Brain pericyte (primary cell): ENCODE measurements around the gene EVL.
"Not testable (repeated sequence)": the region's sequence is repeated elsewhere in the genome, so short reads cannot be mapped to it uniquely, and the experiment has no call there.

ENCODE experiments used
- DNase-seq: peaks from one replicate; pipeline ENCODE4 v3.0.0-alpha.2; 2012; ENCODE audit warnings: low read depth, low spot score

EVL gene

DNA sequence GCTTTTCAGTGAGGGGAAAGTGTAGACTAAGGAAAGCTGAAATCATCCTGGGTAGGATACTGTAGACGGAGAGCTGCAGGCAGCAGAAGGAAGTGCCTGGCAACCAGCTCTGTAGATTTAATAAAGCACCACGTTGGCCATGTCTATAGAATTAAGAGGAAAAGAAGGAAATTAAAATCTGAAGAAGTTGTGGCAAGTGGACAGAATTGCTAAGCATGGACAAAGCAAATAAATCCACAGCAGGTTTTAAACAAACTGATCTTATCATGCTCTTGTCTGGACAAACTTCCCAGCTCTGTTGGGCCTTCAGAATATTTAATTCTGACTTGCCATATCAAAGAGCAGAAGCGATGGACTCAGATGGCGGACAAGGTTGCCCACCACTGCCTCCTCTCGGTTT lies 27.2 kb upstream of the EVL start:
- DNase-seq, result no peak

DNA sequence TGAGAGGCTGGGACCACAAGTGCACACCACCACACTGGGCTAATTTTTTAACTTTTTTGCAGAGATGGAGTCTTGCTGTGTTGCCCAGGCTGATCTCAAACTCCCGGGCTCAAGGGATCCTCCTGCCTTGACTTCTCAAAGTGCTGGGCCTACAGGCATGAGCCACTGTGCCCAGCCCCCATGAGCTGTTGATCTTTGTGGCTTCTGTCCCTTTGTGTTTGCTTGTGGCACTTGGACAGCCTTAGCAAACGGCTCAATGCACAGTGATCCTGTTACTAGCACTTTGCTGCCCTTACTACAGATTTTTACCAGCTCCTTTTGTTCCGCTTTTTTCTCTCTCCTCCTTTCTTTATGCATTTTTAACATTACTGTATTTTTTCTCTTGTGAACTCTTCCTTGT lies 25.3 kb upstream of the EVL start:
- DNase-seq, result no peak

DNA sequence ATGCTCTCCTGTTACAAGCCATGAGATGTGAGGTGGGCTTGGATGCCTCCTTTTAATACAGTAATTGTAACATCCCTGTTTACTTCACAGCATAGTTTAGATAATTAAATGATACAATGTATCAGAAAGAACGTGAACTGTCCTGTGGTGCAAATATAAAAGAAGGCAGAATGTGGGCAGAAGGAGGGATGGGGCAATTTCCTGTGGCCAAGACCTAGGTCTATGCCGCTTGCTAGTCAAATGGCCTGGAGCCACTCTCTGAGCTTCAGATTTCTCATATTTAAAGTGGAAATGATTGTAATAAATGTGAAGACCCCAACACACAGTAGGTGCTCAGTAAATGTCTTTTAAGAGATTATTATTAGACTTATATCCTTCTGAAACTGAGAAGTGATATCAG lies 24.0 kb upstream of the EVL start:
- DNase-seq, result no peak

DNA sequence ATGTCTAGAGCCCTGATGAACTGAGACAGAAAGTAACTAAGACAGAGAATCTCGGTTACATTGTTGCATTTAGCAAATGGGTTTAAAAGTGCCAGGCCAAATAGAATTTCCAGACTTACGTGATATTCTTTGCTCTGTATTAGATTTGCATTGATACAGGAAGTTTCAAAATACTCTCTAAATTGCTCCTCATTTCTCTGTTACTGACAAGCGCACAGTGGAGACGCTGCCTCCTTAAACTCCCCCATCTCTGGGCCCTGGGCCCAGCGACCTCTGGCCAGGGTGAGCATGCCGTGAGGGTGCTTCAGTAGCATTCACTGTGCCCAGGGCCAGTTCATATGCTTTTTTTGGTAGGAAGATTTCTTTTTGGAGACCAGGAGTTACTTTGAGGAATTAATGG lies 22.9 kb upstream of the EVL start:
- DNase-seq, result no peak

DNA sequence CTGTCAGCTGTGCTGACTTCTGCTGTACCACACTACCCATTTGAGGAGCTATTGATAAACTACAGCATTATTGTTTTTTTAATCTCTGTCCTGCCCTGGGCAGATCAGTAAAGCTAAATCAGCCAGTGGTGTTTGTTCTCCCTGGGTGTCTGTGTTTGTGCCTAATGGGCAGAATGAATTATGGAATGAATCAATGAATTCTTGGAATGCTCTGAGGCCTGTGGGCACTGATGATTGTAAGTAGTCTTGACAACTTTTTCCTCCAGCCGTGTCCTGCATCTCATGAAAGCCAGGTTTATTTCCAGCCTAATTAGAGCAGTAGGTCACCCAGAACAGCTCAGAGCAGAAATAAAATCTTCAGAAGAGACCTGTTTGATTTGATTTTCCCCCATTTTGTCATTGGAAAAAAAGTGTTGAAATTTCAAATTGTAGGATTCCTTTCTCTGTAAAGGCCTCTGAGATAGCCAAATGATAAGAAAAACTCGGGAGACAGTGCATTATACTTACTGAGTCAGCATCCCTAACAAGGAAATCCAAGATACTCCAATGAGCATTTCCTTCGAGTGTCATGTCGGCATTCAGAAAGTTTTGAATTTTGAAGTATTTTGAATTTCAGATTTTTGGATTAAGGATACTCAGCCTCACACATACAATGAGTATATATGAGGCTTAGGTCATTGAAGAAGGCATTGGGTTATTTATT lies 19.4 kb upstream of the EVL start:
- DNase-seq, result no peak

DNA sequence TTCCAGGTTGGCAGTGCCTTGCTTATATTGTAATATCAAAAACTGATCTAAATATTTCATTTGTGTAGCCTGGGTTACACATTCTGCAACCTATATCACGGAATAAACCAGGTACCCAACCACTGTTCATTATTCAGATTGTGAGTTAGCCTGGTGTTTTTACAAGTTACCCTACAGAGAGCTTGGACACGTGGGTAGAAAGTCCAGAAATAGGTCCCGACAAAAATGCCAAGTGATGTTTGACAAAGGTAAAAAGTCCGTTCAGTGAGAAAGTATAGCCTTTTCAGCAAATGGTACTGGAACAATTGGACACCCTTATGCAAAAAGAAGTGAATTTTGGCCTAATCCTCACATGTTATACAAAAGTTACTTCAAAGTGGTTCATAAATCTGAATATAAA lies 17.6 kb upstream of the EVL start:
- no peak for DNase-seq

DNA sequence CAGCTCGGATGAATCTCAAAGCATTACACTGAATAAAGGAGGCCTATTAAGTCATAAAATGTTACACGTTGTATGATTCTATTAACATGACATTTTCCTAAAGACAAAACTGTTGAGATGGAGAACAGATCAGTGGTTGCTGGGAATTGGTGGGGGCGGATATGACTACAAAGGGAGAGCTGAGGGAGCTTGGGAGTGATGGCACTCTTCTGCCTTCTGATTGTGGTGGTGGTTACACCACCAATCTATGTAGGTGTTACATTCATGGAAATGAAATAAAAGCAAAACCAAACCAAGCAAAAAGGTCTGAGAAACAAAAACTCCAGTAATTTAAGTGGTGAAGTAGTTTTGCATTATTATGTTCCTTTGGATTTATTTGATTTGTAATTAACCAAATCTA lies 16.4 kb upstream of the EVL start:
- no peak for DNase-seq

DNA sequence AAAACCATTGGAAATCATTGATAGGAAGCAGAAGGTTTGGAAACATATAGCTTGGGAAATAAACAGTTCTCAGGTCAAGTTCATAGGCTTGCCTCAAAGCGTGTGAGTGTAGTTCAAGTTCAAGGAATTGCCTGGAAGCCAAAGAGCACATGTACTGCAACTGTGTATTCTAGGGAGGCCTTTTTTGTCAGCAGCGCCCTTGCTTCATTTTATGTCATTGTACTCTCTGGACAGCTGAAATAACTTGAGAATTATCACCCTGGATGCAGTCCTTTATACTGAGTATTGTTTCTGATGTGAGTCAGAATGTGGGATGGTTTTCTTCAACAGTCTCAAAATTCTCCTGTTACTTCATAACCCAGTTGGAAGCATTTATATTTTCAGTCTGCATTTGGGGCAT lies 16.0 kb upstream of the EVL start:
- DNase-seq, result no peak

DNA sequence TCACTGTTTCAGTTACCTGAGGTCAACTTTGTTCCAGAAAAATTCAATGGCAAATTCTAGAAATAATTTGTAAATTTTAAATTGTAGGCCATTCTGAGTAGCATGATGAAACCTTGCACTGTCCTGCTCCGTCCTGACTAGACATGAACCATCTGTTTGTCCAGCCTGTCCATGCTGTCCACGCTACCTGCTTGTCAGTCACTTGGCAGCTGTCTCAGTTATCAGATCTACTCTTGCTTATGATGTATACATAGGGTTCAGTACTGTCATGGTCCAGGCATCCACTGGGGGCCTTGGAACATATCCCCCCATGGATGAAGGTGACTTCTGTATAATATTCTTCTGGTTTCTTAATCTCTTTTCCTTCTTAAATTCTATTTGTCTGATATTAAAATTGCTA lies 14.1 kb upstream of the EVL start:
- DNase-seq, result no peak

DNA sequence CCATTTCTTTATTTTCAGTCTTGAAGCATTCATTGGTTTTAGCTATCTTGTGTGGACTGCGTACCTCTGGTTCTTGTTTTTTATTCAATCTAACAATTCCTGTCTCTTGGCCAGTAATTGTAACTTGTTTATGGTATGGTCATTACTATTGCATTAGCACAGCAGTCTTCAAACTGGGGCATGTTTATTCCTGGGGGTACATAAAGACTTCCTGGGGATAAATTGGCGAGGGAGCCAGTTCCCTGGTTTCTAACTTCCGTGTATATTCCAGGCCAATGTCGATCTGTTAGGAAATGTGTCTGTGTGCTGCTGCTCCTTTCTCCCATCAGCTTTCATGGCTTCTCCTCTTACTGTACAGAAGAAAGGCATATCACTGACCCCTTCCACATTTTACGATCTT lies 13.7 kb upstream of the EVL start:
- DNase-seq, result no peak

DNA sequence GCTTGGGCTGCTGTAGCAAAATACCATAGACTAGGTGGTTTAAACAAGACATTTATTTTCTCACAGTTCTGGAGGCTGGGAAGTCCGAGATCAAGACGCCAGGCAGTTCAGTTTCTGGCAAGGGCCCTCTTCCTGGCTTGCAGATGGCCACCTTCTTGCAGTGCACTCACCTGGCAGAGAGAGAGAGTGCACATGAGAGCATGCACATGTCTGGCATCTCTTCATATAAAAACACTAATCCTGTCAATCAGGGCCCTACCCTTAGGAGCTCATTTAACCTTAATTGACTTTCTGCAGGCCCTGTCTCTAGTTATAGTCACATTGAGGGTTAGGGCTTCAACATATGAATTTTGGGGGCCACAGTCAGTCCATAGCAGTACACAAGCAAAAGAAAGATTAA lies 12.4 kb upstream of the EVL start:
- DNase-seq, result no peak

DNA sequence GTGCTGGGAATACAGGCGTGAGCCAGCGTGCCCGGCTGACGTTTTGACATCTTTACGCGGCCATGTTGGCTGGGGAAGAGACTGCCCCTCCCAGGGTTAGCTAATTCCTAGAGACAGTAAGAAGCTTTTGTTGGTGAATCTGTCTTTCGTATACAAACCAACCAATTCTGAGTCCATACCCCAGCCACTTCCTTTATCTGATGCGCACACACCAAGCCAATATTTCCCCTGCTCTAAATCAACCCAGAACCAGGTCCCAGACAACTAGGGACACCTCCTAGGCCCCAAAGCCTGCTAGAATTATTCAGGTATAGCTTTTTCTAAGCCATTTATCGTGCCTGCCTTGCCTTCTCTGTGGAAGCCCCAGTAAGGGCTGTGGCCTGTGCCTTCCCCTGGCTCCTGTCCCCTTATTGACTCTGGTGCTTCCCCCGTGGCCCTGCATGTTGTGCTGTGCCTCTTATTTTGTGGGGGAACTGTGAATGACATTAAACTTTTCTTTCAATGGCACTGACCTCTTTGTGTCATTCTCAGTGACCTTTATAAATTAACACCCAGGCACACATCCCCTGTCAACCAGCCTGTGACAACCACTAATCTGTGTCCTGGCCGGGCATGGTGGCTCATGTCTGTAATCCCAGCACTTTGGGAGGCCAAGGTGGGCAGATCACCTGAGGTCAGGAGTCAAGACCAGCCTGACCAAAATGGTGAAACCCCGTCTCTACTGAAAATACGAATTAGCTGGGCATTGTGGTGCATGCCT lies 10.7 kb upstream of the EVL start:
- no peak for DNase-seq

DNA sequence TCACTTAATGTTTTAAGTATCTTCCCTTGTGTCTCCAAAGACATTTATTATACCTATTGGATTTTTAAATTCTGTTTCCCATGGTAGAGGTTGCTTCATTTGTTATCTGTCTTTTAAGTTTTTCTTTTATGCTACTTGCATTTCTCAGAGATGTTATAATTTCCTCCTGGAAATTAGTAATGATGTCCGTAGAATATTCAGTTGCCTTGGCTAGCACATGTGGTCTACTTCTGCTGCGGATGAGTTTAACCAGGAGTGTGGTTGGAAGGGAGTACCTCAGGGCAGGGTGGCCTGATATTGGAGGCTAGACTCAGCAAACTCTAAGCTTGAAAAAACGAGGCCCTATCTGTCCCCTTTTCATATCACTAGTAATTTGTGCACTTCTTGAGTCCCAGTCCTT lies 8.8 kb upstream of the EVL start:
- DNase-seq, result no peak

DNA sequence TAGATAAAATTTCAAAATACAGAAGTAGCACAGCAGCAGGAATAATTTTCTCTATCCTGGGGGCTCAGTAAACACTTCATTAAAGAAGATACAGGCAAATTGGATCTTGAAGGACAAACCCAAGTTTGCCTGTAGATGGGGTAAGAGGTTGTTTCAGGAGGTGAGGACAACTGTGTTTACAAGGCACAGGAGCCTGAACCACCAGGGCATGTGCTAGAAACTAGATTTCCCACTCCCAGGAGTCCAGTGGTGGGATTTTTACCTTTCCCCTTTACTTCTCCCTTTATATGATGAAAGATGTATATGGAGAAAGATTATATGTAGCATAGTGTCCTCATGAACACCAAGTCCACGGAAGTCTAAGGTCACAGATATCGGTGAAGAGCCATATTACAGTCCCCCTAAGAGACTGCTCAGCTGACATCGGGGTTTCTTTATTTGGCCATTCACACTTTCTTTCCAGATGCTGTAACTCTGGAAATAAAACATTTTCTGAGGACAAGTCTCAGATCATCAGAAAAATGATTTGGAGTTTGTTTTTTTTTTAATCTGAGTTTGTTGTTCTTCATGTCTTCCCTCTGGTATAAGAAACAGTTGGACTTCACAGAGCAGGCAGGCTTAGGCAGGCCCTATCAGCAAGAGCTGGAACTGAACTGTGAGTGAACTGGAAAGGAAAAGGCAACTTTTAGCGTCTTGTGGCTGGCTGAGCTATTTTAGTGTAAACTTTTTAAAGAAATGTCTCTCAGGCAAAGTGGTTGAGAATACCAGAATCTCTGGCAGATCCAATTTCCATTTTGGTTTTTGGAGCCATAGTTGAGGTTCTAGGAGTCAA lies 8.0 kb upstream of the EVL start:
- no peak for DNase-seq

DNA sequence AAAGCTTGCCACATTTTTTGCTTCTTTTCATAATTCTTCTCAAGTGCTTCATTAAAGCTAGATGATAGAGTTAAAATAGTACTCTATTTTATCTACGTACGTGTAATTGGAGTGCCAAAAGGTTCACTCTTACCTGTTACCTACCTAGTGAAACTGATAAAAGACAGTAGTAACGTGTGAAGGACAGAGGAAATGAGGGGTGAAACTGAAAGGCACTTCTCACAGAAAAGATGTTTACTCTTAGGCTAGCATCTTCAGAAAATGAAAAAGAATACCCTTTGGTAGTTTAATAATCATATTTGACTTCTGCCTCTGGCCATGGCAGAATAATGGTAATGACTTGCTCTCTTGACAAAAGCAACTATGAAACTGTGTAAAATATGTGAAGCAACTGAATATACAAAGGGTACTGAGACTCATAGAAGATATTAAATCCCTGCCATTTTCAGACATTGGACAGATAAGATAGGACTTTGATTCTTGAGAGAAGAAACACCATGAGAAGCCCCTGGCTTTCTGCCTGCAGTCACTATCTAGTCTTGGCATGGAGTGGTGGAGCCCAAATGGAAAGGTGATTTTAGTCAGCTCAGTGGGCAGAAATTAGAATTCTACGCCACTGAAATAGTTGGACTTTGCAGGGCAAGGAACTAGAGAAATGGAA lies 6.3 kb upstream of the EVL start:
- DNase-seq, result no peak

DNA sequence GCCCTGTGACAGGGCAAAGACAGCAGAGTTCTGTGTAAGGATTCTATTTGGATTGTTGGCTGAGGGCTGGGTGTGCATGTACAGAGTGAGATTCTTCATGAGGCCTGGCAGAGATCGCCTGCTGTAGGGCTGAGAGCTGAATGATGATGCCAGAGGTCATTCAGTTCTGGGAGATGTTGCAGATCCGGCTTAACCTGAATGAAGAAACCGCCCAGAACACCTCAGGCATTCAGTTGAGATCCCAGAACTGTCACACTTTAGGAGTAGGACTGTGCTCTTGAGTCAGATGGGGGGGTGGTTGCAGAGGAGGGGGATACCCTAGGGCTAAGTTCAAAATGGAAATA lies 5.8 kb upstream of the EVL start:
- DNase-seq, result no peak

DNA sequence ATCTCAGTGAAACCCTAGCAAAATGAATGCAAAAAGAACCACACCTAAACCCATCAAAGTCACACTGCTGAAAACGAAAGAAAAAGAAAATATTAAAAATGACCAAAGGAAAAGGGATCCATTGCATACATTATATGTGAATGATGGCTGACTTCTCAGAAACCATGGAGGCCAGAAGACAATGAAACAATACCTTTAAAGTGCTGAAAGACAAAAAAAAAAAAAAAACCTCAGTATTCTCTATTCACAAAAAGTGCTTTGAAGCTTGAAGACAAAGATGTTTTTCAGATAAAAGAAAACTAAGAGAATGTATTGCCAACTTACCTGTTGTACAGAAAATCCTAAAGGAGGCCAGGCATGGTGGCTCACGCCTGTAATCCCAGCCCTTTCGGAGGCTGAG lies 4.5 kb upstream of the EVL start:
- DNase-seq, result no peak

DNA sequence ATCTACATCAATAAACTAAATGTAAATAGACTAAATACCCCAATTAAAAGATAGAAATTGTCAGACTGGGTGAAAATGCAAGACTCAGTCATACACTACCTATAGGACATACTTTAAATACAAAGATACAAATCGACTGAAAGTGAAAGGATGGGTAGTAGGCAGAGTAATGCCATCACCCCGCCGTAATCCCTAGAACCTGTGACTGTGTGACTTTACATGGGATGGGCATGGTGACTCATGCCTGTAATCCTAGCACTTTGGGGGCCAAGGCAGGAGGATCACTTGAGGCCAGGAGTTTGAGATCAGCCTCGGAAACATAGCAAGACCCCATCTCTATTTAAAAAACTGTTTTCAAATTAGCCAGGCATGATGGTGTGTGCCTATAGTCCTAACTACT lies 2.6 kb upstream of the EVL start:
- no peak for DNase-seq

DNA sequence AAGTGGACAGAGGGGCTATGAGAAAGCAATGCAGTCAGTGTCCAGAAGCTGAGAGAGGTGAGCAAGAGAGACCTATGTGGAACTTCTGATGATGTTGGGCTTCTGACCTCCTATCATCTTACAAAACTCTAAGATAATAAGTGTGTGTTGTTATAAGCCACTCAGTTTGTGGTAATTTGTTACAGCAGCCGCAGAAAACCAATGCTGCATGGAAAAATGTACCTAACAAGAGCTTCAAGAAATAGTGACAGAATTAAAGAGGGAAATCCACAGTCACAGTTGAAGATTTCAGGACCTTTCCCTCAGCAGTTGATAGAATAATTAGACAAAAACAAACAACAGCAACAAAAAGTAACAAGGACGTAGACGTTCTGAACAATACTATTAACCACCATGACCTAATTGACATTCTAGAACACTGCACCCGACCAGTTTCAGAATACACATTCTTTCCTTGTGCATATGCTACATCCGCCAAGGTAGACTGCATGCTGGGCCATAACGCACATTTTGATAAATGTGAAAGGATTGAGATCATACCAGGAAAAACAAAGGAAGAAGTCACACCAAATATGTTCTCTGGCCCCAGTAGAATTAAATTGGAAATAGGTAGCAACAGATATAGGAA lies 1.8 kb upstream of the EVL start:
- DNase-seq, result no peak

DNA sequence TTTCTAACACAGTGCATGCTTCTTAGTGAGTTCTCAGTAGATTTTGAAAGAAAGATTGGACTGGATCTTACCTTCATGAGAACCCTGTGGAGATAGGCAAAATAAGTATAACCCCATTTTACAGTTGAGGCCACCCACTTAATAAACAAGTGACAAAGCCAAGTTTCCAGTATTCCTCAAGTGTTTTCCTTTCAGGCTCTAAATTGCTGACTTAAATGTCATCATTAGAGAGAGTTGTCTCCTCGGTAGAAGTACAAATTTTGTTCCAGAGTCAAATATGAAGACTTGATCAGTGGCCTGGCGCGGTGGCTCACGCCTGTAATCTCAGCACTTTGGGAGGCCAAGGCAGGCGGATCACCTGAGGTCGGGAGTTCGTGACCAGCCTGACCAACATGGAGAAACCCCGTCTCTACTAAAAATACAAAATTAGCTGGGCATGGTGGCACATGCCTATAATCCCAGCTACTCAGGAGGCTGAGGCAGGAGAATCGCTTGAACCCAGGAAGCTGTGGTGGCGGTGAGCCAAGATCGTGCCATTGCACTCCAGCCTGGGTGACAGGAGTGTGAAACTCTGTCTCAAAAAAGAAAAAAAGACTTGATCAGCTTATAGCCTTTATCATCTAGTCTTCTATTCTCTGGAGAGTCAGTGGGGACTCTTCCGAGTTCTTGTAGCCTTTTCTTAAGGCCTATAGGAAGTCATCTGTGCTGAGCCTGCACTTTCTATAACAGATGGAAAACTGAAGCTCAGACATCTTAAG lies 708 bp upstream of the EVL start:
- DNase-seq, result not testable (repeated sequence)

DNA sequence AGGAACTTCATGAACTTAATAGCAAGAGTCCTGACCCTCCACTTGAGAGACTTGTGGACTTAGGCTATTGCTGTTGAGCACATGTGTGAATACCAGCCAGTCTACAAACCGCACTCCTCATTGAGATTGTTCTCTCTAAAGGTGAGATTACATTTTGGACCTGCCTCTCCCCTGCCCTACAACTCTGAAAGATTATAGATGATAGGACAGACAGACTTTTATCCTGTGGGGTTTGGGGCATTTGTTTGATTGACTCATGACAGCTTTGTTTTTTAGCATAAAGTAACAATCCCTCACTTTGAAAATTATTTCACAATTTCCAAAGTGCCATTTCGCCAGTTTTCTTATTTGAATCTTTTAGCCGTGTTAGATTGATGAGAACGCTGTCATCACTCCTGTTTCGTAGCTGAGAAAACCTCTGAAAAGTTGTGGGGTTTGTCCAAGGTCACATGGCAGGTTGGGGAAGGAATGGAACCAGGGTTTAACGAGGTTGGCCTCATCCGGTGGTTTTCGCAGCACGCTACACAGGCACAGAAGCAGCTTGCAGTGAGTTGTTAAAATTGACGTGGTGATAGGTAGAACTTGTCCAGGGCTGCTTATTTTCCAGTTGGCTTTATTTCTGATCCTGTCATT lies 836 bp downstream of the EVL start:
- no peak for DNase-seq
